Erythroblast (primary cell): ENCODE data around the gene CRIP2.

Experiments used
- DNase-seq, 2 experiments: peaks; one replicate each; lab custom pipeline; 2025; lab: John Stamatoyannopoulos, UW
- GATA1 ChIP-seq: IDR thresholded peaks from 2 replicates; pipeline ENCODE4 v1.6.1; 2011; ENCODE audit warnings: low read depth, mild to moderate bottlenecking, control low read depth, low read length, moderate library complexity
- POLR2A ChIP-seq: IDR thresholded peaks from 2 replicates; pipeline ENCODE4 v1.6.1; 2011; ENCODE audit warnings: mild to moderate bottlenecking, low read length

Gene CRIP2

GRCh38 chr14:105461903-105462302 is 12.7 kb upstream of the CRIP2 start:
- no peak for DNase-seq
- TF ChIP-seq POLR2A: no peak
- TF ChIP-seq GATA1: no peak

DNA sequence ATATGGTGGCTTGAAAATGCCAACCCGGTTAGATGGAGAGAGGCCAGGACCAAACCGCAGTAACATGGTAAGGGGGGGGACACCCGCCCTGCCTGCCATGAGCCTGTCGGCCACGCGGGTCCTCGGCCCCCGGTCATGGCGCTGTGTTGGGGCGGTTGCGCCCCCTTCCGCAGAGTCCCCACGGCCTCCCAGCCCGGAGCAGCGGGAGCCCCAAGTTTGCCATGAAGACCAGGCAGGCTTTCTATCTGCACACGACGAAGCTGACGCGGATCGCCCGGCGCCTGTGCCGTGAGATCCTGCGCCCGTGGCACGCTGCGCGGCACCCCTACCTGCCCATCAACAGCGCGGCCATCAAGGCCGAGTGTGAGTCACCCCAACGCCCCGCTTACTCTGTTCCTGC is 10.1 kb upstream of the CRIP2 start:
- no peak for DNase-seq
- no peak for TF ChIP-seq GATA1
- TF ChIP-seq POLR2A: no peak

- no peak for DNase-seq
- TF ChIP-seq GATA1 (no peak), POLR2A (no peak)
These were observed 9.2 kb upstream of the CRIP2 start for GRCh38 chr14:105465209-105466031.

DNA sequence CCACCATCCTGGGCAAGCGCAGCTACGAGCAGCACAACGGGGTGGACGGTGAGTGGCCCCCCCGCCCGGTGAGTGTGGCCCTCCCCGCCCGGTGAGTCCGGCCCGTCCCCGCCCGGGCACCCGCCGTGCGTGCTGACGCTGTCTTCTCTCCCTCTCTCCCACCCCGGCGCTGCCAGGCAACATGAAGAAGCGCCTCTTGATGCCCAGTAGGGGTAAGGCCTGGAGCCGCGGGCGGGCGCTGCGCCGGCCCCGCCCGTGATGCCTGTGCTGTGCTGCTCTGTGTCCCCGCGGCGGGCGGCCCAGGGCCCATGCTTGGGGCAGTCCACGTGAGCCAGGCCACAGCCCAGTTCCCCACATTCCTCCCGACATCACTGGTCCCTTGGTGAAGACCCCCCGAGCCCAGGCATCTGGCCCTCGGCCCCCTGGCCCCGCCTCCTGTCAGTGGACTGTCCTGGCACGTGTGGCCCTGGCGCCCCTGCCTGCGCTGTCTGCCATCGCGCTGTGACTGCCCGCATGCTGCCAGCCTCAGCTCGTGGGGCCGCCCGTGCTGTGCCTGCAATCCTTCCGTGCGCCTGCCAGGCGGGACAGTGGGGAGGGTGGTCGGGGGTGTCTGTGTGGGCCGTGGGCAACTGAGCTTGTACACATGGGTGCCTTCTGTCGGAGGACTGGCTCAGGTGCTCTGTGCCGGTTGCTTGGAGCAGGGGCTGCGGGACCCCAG is 7.9 kb upstream of the CRIP2 start:
- no peak for DNase-seq
- TF ChIP-seq POLR2A (no peak), GATA1 (no peak)

- no peak for TF ChIP-seq POLR2A
- no peak for TF ChIP-seq GATA1
- no peak for DNase-seq
These were observed 7.2 kb upstream of the CRIP2 start for GRCh38 chr14:105467249-105467941.

- no peak for DNase-seq
- TF ChIP-seq GATA1 (no peak), POLR2A (no peak)
These were observed 6.6 kb upstream of the CRIP2 start for GRCh38 chr14:105467942-105468471.

- DNase-seq: no peak
- TF ChIP-seq GATA1 (no peak), POLR2A (no peak)
These were observed 5.9 kb upstream of the CRIP2 start for GRCh38 chr14:105468621-105469241.

- no peak for TF ChIP-seq GATA1
- no peak for TF ChIP-seq POLR2A
These were observed 4.9 kb upstream of the CRIP2 start for GRCh38 chr14:105469456-105470349.

DNA sequence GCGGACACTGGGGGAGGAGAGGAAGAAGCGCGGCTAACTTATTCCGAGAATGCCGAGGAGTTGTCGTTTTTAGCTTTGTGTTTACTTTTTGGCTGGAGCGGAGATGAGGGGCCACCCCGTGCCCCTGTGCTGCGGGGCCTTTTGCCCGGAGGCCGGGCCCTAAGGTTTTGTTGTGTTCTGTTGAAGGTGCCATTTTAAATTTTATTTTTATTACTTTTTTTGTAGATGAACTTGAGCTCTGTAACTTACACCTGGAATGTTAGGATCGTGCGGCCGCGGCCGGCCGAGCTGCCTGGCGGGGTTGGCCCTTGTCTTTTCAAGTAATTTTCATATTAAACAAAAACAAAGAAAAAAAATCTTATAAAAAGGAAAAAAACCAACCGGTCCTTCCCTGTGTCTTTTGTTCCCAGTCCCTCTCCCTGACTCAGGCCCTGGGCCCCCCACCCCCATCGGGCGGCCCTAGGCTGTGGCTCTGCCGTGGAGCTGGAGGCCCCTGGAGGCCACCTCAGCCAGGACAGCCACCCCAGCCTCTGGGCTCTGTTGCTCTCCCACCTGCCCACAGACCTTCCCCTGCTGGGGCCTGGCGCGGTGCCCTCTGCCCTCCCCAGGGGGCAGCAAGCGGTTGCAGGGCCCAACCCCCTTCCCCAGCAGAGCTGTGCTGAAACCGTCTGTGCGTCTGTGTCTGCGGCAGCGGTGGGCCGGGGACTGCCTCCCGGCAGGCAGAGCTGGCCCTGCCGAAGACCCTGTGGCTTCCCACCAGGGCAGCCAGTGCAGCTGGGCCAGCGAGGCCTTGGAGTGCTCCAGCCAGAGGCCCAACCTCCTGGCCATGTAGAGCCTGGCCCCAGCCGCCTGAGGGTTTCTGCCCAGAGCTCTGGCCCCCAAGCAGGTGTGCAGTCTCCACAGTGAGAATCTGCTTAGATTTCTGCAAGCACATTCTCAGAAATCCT is 4.0 kb upstream of the CRIP2 start:
- TF ChIP-seq POLR2A: no peak
- TF ChIP-seq GATA1: no peak
- DNase-seq: no peak

More at GRCh38 chr14:105469456-105470349, 4.9 kb upstream of the CRIP2 start:
- DNase-seq: no peak

- DNase-seq: no peak
These were observed 3.3 kb upstream of the CRIP2 start for GRCh38 chr14:105471297-105471821.

More at GRCh38 chr14:105471297-105471821, 3.3 kb upstream of the CRIP2 start:
- TF ChIP-seq POLR2A (no peak), GATA1 (no peak)
